ENCODE results near the gene BCDIN3D. TPM values are rescaled to one million over a fixed set of nuclear protein-coding genes. Genes with fewer than 3 reads are reported as not detected.

Gene BCDIN3D
- polyA plus RNA-seq, 1 donor (not counting 4 experiments of a cell fraction or from before 2014, with no cell fraction given), result 3.7 TPM

DNA sequence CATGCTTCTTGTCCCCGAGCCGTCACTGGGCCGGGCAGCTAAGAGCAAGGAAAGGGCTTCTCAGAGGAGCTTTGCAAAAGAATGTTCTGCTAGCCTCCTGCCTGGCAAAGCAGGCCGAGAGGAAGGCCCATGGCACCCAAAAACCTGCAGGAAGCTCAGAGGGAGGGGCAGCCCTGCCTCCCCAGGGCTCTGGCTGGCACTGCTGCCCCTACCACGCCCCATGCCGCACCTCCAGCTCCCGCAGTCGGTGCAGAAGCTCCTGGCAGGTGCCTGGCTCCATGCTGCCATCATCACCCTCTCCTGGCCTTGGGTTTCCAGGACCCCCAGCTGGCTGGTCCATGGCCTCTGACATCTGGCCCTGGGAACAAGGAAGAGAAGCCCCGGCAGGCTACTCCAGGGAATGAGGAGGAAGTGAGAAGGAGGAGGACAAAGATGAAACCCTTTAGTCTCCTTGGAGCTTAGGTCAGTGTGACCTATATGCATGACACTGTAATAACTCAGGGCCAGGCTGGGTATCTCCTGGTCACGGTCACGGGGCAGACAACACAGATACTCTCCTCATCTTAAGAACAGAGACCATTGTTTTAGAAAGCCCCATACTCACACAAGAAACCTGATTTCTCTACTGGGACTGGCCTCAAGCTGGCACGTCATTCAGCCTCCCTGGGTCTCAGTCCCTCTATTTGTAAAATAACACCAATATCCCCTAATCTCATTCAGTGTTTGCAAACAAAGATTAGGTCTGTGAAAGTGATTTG lies 39.0 kb downstream of the BCDIN3D start:
- no peak for FAIRE-seq
- no peak overlapping the region for H3K4me2 ChIP-seq (ENCODE audit: control insufficient read depth, extremely low read depth, insufficient read depth, low read depth, low read length)
- H3K4me3 ChIP-seq (ENCODE audit: control insufficient read depth in 2 of 3, extremely low read depth in 1 of 3, insufficient read depth in 2 of 3, low read depth in 1 of 3, low read length in 3 of 3), result no peak overlapping the region
- no peak for TF ChIP-seq EZH2 (IDR thresholded peaks at IDR 0.05; ENCODE audit: low read length)
- TF ChIP-seq, protein P1, sequence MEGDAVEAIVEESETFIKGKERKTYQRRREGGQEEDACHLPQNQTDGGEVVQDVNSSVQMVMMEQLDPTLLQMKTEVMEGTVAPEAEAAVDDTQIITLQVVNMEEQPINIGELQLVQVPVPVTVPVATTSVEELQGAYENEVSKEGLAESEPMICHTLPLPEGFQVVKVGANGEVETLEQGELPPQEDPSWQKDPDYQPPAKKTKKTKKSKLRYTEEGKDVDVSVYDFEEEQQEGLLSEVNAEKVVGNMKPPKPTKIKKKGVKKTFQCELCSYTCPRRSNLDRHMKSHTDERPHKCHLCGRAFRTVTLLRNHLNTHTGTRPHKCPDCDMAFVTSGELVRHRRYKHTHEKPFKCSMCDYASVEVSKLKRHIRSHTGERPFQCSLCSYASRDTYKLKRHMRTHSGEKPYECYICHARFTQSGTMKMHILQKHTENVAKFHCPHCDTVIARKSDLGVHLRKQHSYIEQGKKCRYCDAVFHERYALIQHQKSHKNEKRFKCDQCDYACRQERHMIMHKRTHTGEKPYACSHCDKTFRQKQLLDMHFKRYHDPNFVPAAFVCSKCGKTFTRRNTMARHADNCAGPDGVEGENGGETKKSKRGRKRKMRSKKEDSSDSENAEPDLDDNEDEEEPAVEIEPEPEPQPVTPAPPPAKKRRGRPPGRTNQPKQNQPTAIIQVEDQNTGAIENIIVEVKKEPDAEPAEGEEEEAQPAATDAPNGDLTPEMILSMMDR (optimal IDR thresholded peaks at IDR 0.05 in 1 of 3, IDR thresholded peaks at IDR 0.05 in 1 of 3, conservative IDR thresholded peaks at IDR 0.05 in 1 of 3; ENCODE audit: extremely low read depth in 1 of 3, insufficient read depth in 2 of 3, low read length in 3 of 3), result no peak
- H3K4me1 ChIP-seq (ENCODE audit: control insufficient read depth, extremely low read depth, insufficient read depth, low read length), result no peaks in the 10 kb centered on the region
- H3K79me2 ChIP-seq (ENCODE audit: control insufficient read depth, insufficient read depth, low read length), result peaks cover 2% of the 10 kb centered on the region
- no peak overlapping the region for H2AFZ ChIP-seq (ENCODE audit: control insufficient read depth, low read length)
- peaks cover 22 to 51% of the 10 kb centered on the region in 2 experiments for H3K36me3 ChIP-seq (ENCODE audit: control insufficient read depth in 2 of 2, extremely low read depth in 1 of 2, insufficient read depth in 2 of 2, low read length in 2 of 2)
- no peaks in the 10 kb centered on the region for H3K9me3 ChIP-seq (ENCODE audit: control insufficient read depth, low read depth, low read length)
- no peaks in the 10 kb centered on the region for H3K27me3 ChIP-seq (ENCODE audit: control insufficient read depth, extremely low read depth, insufficient read depth, low read length)
- DNase-seq (ENCODE audit: low read depth, low spot score), result no peak
- dilution Hi-C loops (cut with MboI; ENCODE audit: extremely low pct_ligation_motif_present, low sequenced_read_pairs), result no loop called here
- no peak overlapping the region for H3K9ac ChIP-seq (ENCODE audit: control insufficient read depth, extremely low read depth, insufficient read depth, low read length)
- no peak overlapping the region for H3K27ac ChIP-seq (ENCODE audit: control insufficient read depth, insufficient read depth, low read length)
- no peaks in the 10 kb centered on the region for H3K9me1 ChIP-seq (ENCODE audit: control insufficient read depth, extremely low read depth, insufficient read depth, low read length)
- peaks cover 8% of the 10 kb centered on the region for H4K20me1 ChIP-seq (ENCODE audit: control insufficient read depth, extremely low read depth, insufficient read depth, low read length)

DNA sequence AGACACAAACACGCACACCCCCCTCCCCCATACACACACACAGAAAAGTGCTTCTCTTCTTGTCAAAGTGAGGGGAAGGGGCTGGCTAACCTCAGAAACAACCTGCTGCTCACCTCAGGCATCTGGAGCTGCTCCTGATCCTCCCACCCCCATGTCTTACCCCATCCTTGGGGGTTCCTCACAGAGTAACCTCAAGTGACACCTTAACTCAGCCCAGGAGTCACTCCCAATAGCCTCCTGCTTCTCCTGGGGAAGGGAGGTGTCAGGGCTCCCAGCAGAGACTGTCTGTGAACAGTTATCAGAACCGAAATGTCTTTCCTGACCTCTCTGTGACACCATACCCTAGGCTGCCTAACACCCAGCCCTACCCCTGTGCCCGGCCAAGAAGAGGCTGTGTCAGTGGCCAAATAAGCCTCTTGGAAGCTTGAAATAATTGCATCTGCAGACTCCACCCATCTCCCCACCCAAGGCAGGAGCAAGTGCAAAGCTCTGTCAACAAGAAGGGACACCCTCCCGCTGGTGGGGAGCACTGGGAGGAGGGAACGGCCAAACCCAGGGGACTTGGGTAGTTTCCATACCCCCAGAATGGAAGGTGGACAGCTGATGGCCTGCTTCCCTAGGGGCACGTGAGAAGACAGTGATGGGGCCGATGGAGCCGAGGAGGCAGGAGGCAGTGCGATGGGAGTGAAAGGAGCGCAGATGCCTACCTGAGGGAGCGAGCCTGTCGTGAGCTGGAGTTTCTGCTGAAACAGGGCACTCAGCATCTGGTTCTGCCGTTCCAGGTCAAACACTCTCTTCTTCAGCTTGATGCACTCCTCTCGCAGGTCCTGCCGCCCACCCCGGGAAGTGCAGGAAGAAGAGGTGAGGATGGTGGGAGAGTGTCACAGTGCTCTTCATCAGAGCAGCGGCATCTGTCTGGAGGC lies 41.5 kb downstream of the BCDIN3D start:
- Histone ChIP-seq H3K27ac (ENCODE audit: control insufficient read depth, insufficient read depth, low read length) (no peak overlapping the region), H3K4me3 (ENCODE audit: control insufficient read depth in 2 of 3, extremely low read depth in 1 of 3, insufficient read depth in 2 of 3, low read depth in 1 of 3, low read length in 3 of 3) (no peak overlapping the region), H2AFZ (ENCODE audit: control insufficient read depth, low read length) (no peak overlapping the region), H3K4me2 (ENCODE audit: control insufficient read depth, extremely low read depth, insufficient read depth, low read depth, low read length) (no peak overlapping the region), H3K79me2 (ENCODE audit: control insufficient read depth, insufficient read depth, low read length) (no peaks in the 10 kb centered on the region), H3K27me3 (ENCODE audit: control insufficient read depth, extremely low read depth, insufficient read depth, low read length) (no peaks in the 10 kb centered on the region), H3K36me3 (ENCODE audit: control insufficient read depth in 2 of 2, extremely low read depth in 1 of 2, insufficient read depth in 2 of 2, low read length in 2 of 2) (peaks cover 26 to 60% of the 10 kb centered on the region in 2 experiments), H4K20me1 (ENCODE audit: control insufficient read depth, extremely low read depth, insufficient read depth, low read length) (peaks cover 5% of the 10 kb centered on the region), H3K9ac (ENCODE audit: control insufficient read depth, extremely low read depth, insufficient read depth, low read length) (no peak overlapping the region), H3K4me1 (ENCODE audit: control insufficient read depth, extremely low read depth, insufficient read depth, low read length) (no peaks in the 10 kb centered on the region), H3K9me1 (ENCODE audit: control insufficient read depth, extremely low read depth, insufficient read depth, low read length) (no peaks in the 10 kb centered on the region), H3K9me3 (ENCODE audit: control insufficient read depth, low read depth, low read length) (no peaks in the 10 kb centered on the region)
- DNase-seq (ENCODE audit: low read depth, low spot score) (no peak), FAIRE-seq (no peak)
- dilution Hi-C loops (cut with MboI; ENCODE audit: extremely low pct_ligation_motif_present, low sequenced_read_pairs), result no loop called here
- no peak for TF ChIP-seq EZH2 (IDR thresholded peaks at IDR 0.05; ENCODE audit: low read length)
- TF ChIP-seq, protein P1 (optimal IDR thresholded peaks at IDR 0.05 in 1 of 3, IDR thresholded peaks at IDR 0.05 in 1 of 3, conservative IDR thresholded peaks at IDR 0.05 in 1 of 3; ENCODE audit: extremely low read depth in 1 of 3, insufficient read depth in 2 of 3, low read length in 3 of 3), result no peak

Data from keratinocyte (primary cell).